ENCODE results near the gene TLE1.
A peak's percentile ranks its signal among the peaks of the same experiment; 100 is the strongest.
"Not testable (repeated sequence)": the region's sequence is repeated elsewhere in the genome, so short reads cannot be mapped to it uniquely, and the experiment has no call there.

The TLE1 gene

DNA sequence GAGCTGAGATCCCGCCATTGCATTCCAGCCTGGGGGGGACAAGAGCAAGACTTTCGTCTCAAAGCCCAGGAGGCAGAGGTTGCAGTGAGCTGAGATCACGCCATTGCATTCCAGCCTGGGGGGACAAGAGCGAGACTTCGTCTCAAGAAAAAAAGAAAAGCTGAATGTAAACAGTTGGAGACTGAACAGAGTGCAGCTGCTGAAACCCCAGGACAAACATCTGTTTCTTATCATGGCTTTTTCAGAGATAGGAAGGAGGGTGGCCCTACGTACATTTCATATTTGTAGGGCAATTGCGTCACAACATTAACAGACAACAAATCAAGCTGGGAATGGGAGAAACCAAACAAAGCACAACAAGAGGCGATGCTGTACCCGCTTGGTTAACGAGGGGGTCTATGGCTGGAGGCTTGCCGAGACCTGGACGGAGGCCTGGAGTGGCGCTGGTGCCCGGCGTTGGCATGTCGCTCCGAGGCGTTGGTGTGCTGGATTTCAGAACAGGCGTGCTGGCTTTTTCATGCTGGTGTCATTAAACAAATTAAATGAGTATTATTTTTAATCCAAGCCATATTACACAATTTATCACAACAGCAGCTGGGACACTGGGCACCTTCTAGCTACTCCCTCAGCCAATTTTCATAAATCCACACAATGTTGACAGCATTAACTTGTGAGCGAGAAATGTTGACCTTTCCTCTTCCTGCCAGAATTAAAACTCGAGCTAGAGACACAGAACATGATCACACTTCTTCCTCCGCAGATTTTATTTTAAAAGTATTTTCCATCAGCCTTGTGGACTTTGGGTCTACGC lies 76.1 kb downstream of the TLE1 start:
- H3K4me3 ChIP-seq (ENCODE audit: low read depth, low read length), result peak overlapping the region; percentile 33
- peak; percentile 95 for DNase-seq (ENCODE audit: low read depth)

DNA sequence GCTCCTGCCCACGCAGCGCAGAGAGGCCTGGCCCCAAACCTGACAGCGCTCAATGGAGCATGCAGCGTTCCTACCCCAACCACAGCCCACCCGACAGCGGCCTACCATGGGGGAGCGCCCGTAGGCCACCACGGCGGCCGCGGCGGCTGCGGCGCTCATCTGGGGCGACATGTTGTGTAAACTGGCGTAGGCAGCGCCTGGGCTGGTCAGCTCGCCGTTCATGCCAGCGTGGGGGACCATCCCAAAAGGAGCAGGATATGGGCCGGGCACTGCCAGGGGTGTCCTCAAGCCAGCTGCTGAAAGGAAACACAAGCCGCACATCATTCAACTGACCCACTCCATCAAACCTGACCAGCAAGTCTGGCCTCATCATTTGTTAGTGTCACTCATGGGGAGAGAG lies 77.7 kb downstream of the TLE1 start:
- TF ChIP-seq, protein P1, sequence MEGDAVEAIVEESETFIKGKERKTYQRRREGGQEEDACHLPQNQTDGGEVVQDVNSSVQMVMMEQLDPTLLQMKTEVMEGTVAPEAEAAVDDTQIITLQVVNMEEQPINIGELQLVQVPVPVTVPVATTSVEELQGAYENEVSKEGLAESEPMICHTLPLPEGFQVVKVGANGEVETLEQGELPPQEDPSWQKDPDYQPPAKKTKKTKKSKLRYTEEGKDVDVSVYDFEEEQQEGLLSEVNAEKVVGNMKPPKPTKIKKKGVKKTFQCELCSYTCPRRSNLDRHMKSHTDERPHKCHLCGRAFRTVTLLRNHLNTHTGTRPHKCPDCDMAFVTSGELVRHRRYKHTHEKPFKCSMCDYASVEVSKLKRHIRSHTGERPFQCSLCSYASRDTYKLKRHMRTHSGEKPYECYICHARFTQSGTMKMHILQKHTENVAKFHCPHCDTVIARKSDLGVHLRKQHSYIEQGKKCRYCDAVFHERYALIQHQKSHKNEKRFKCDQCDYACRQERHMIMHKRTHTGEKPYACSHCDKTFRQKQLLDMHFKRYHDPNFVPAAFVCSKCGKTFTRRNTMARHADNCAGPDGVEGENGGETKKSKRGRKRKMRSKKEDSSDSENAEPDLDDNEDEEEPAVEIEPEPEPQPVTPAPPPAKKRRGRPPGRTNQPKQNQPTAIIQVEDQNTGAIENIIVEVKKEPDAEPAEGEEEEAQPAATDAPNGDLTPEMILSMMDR (conservative IDR thresholded peaks at IDR 0.05; ENCODE audit: low read depth, low read length), result no peak
- DNase-seq (ENCODE audit: low read depth), result no peak
- H3K4me3 ChIP-seq (ENCODE audit: low read depth, low read length), result no peak overlapping the region

More for the DNA sequence above, 76.1 kb downstream of the TLE1 start:
- TF ChIP-seq, protein P1 (conservative IDR thresholded peaks at IDR 0.05; ENCODE audit: low read depth, low read length), result no peak

DNA sequence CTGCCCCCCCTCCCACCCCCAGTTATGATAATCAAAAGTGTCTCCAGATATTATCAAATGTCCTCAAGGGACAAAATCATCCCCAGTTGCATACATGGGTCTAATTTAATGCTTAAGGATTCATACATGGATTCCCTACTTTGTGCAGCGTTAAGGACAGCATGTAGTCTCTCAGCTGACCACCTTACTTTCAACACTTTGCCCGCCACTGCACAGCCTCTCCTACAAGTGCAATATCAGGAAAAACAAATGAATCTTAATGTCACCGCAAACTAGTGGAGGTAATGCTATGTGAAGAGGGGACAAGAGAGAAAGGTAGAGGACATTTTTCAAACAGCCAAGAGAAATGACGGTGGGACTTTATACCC lies 78.6 kb downstream of the TLE1 start:
- TF ChIP-seq, protein P1 (conservative IDR thresholded peaks at IDR 0.05; ENCODE audit: low read depth, low read length), result no peak
- no peak for DNase-seq (ENCODE audit: low read depth)
- no peak overlapping the region for H3K4me3 ChIP-seq (ENCODE audit: low read depth, low read length)

DNA sequence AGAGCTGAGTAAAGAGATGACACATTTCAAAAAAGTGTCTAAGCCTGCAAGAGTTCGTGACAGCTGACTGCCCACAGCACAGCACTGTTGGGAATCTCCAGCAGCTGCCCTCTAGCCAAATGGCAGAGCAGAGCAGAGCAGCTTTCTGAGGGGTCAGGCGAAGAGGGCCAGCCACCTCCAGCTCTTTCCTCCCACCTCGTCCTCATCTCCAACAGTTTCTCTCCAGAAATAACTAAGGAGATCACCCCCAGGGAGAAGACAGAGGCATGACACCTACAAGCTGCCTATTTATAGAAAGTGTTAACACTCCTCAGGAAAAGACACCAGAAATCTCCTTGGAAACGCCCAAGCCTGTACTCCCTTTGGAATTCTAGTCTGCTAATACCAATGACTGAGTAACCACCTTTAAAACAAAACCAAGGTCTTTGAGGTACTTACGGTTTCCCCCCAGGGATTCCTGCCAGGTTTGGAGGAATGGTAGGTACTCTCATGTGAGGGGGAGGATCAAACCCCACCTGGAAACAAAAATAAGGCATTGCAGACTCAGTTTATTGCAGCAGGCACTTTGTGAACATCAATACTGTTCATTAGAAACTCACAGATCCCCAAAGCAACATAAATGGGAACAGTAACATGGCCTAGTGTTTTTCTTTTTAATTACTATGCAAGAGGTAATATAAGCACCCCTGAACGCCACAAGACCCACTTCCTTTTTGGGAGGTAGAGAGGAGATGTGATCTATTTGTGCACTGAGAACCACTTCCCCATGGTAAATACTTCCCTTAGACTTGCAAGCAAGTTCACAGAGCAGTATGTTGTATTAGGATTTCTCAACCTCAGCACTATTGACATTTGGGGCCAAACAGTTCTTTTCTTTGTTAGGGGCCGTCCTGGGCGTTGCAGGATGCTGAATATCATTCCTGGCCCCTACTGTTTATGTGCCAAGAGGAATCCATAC lies 79.3 kb downstream of the TLE1 start:
- H3K4me3 ChIP-seq (ENCODE audit: low read depth, low read length), result no peak overlapping the region
- TF ChIP-seq, protein P1 (conservative IDR thresholded peaks at IDR 0.05; ENCODE audit: low read depth, low read length), result peak; percentile 6
- peak; percentile 50 for DNase-seq (ENCODE audit: low read depth)

DNA sequence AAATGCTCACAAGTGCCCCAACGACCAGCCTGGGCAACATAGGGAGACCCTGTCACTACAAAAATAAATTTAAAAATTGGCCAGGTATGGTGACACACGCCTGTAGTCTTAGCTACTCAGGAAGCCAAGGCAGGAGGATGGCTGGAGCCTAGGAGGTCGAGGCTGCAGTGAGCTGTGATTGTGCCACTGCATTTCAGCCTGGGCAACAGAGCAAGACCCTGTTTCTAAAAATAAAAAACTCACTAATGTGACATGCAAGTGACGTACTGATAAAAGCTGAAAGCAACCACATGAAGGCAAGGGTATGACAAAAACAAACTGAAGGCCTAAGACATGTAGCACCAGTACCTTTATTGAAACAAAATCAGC lies 81.1 kb downstream of the TLE1 start:
- DNase-seq (ENCODE audit: low read depth), result no peak
- TF ChIP-seq, protein P1 (conservative IDR thresholded peaks at IDR 0.05; ENCODE audit: low read depth, low read length), result no peak
- no peak overlapping the region for H3K4me3 ChIP-seq (ENCODE audit: low read depth, low read length)

DNA sequence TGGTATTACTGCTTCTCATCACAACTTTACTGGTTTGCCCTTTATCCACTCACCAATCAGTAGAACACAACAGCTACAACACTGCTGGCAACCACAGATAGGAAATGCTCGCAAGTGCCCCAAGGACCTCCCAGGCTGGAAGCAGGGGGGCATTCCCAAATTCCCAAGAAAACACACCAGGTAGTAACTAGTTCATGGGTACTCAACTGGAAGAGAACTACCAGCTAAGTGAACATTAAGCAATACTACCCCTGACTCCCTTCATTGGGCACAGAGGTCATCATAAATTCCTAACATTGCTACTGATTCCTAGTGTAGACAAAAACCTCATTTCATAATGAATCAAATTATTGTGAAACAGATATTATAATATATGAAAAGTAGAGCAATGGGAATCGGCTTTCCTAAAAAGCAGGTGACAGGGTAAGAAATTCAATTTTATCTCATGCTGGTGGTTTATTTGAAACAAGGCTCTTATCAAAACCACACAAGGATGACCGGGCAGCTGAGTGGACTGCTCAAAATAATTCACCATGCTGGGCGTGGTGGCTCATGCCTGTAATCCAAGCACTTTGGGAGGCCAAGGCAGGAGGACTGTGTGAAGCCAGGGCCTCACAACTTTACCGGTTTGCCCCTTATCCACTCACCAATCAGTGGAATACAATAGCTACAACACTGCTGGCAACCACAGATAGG lies 81.6 kb downstream of the TLE1 start:
- DNase-seq (ENCODE audit: low read depth), result no peak

DNA sequence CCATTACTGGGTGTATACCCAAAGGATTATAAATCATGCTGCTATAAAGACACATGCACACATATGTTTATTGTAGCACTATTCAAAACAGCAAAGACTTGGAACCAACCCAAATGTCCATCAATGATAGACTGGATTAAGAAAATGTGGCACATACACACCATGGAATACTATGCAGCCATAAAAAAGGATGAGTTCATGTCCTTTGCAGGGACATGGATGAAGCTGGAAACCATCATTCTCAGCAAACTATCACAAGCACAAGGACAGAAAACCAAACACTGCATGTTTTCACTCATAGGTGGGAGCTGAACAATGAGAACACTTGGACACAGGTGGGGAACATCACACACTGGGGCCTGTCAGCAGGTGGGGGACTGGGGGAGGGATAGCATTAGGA lies 83.1 kb downstream of the TLE1 start:
- H3K4me3 ChIP-seq (ENCODE audit: low read depth, low read length); DNase-seq (ENCODE audit: low read depth): not testable (repeated sequence)

More for the DNA sequence above, 81.6 kb downstream of the TLE1 start:
- TF ChIP-seq, protein P1 (conservative IDR thresholded peaks at IDR 0.05; ENCODE audit: low read depth, low read length), result no peak
- H3K4me3 ChIP-seq (ENCODE audit: low read depth, low read length), result no peak overlapping the region
